ENCODE measurements around the gene TMTC2. TPM values are rescaled to one million over a fixed set of nuclear protein-coding genes. Genes with fewer than 3 reads are reported as not detected.

The TMTC2 gene
- polyA plus RNA-seq, 1 donor: 12.1 TPM

DNA sequence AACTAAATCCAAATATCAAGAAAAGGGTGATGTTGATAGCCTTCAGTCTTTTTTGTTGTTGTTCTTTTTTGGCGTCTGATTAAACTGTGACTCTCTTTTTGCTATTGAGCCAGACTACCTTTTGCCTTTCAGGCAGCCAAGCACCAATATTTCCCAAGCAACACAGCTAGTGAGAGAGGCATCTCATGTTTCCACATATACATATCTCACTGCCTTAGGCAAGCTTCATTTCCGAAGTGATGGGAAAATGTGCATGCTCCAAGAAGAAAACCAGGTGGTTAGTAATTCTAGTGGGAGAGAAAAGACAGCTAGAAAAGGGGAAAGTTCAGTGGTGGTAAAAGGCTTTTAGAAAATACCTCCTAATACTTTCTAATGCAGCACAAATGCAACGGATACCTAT, 277.7 kb downstream of the TMTC2 start:
- Histone ChIP-seq H3K27ac (ENCODE audit: low read length) (no peak overlapping the region), H3K9me3 (ENCODE audit: control insufficient read depth, low read depth, low read length) (no peaks in the 10 kb centered on the region), H3K4me1 (ENCODE audit: control insufficient read depth, insufficient read depth, low read length) (no peaks in the 10 kb centered on the region), H3K4me3 (ENCODE audit: low read length) (no peak overlapping the region), H3K27me3 (ENCODE audit: control insufficient read depth, insufficient read depth, low read length) (no peaks in the 10 kb centered on the region), H3K36me3 (ENCODE audit: control insufficient read depth, insufficient read depth, low read length) (no peaks in the 10 kb centered on the region)
- WGBS (ENCODE audit: insufficient coverage, low lambda C conversion rate): 100% methylated on average over 1 of the region's 3 CpGs
- no peak for DNase-seq

DNA sequence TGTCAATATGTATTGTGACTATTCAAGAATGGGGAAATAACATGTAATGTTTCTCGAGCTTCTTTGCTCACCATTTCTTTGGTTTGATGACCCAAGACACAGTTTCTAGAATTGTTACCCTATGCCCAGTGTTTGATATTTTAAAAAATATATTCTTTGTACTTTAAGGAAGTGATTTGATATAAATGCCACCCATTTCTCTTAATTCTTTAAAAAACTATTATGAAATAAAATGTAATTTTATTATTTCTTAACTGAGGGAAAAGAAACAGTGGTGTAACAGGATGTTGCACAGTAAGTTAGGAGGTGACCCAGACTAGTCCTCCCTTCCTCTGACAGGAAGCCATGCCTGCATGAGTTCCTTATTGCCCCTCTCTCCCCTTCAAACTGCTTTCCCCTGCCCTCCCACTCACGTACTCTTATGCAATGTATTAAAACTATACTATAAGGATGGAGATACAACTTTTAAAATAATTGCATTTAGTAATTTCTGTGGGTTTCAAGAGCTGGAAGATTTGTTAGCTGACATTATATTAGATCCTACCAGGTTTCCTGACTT, 279.4 kb downstream of the TMTC2 start:
- H3K36me3 ChIP-seq (ENCODE audit: control insufficient read depth, insufficient read depth, low read length): no peaks in the 10 kb centered on the region
- no peaks in the 10 kb centered on the region for H3K27me3 ChIP-seq (ENCODE audit: control insufficient read depth, insufficient read depth, low read length)
- no peak overlapping the region for H3K4me3 ChIP-seq (ENCODE audit: low read length)
- no peak overlapping the region for H3K27ac ChIP-seq (ENCODE audit: low read length)
- no CpG with 5 or more reads among the region's 2 CpGs for WGBS (ENCODE audit: insufficient coverage, low lambda C conversion rate)
- H3K9me3 ChIP-seq (ENCODE audit: control insufficient read depth, low read depth, low read length): no peaks in the 10 kb centered on the region
- no peak for DNase-seq
- H3K4me1 ChIP-seq (ENCODE audit: control insufficient read depth, insufficient read depth, low read length): no peaks in the 10 kb centered on the region

GRCh38 chr12:82968631-82969367, 282.1 kb downstream of the TMTC2 start:
- Histone ChIP-seq H3K36me3 (ENCODE audit: control insufficient read depth, insufficient read depth, low read length) (no peaks in the 10 kb centered on the region), H3K27me3 (ENCODE audit: control insufficient read depth, insufficient read depth, low read length) (no peaks in the 10 kb centered on the region), H3K27ac (ENCODE audit: low read length) (no peak overlapping the region), H3K9me3 (ENCODE audit: control insufficient read depth, low read depth, low read length) (no peaks in the 10 kb centered on the region), H3K4me1 (ENCODE audit: control insufficient read depth, insufficient read depth, low read length) (no peaks in the 10 kb centered on the region), H3K4me3 (ENCODE audit: low read length) (no peak overlapping the region)
- no CpG with 5 or more reads among the region's 3 CpGs for WGBS (ENCODE audit: insufficient coverage, low lambda C conversion rate)
- no peak for DNase-seq

DNA sequence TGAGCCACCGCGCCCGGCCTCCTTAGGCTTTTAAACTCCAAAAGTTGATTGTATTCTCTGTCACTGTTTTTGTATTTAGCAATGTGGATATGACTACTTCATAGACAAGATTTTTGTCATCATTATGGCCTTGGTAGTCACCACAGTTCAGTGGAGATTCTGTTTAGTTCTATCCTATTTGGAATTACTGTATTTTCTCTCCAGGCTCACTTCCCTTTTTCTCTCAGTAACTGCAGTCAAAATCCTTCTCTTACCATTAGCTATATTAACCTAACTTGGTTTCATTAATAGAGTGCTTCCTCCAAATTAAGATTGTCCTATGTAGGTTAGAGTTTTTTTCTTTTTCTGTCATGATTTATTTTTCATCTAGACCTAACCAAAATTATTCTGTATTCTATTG, 283.9 kb downstream of the TMTC2 start:
- WGBS (ENCODE audit: insufficient coverage, low lambda C conversion rate): no CpG with 5 or more reads among the region's 3 CpGs
- H3K4me3 ChIP-seq (ENCODE audit: low read length): no peak overlapping the region

DNA sequence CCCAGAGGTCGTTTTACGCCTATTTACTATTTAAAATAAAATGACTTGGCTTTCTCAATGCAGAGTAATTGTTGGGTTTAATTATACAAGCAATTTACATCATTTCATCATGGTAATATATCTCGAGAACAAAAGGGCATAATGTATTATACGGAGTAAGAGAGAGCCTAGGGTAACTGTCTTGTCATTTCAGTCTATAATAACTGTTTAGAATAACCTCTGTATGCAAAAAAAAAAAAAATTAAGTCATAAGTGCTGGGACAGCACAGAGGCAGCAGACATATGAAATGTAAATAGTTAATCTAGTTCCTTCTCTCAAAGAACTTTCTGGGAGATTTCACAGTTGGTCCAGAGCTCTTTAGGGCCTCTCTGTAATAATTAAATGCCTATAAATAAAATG, 284.9 kb downstream of the TMTC2 start:
- no peaks in the 10 kb centered on the region for H3K4me1 ChIP-seq (ENCODE audit: control insufficient read depth, insufficient read depth, low read length)

More for the DNA sequence above, 283.9 kb downstream of the TMTC2 start:
- Histone ChIP-seq H3K4me1 (ENCODE audit: control insufficient read depth, insufficient read depth, low read length) (no peaks in the 10 kb centered on the region), H3K36me3 (ENCODE audit: control insufficient read depth, insufficient read depth, low read length) (no peaks in the 10 kb centered on the region), H3K27ac (ENCODE audit: low read length) (no peak overlapping the region), H3K27me3 (ENCODE audit: control insufficient read depth, insufficient read depth, low read length) (no peaks in the 10 kb centered on the region), H3K9me3 (ENCODE audit: control insufficient read depth, low read depth, low read length) (no peaks in the 10 kb centered on the region)
- DNase-seq: no peak

GRCh38 chr12:82972624-82973023, 285.9 kb downstream of the TMTC2 start:
- DNase-seq: no peak
- no peaks in the 10 kb centered on the region for H3K27me3 ChIP-seq (ENCODE audit: control insufficient read depth, insufficient read depth, low read length)
- H3K4me1 ChIP-seq (ENCODE audit: control insufficient read depth, insufficient read depth, low read length): no peaks in the 10 kb centered on the region
- H3K36me3 ChIP-seq (ENCODE audit: control insufficient read depth, insufficient read depth, low read length): no peaks in the 10 kb centered on the region
- H3K9me3 ChIP-seq (ENCODE audit: control insufficient read depth, low read depth, low read length): no peaks in the 10 kb centered on the region
- H3K27ac ChIP-seq (ENCODE audit: low read length): no peak overlapping the region
- 100% methylated on average over 3 of the region's 3 CpGs for WGBS (ENCODE audit: insufficient coverage, low lambda C conversion rate)
- H3K4me3 ChIP-seq (ENCODE audit: low read length): no peak overlapping the region

More for the DNA sequence above, 284.9 kb downstream of the TMTC2 start:
- Histone ChIP-seq H3K36me3 (ENCODE audit: control insufficient read depth, insufficient read depth, low read length) (no peaks in the 10 kb centered on the region), H3K9me3 (ENCODE audit: control insufficient read depth, low read depth, low read length) (no peaks in the 10 kb centered on the region), H3K4me3 (ENCODE audit: low read length) (no peak overlapping the region), H3K27me3 (ENCODE audit: control insufficient read depth, insufficient read depth, low read length) (no peaks in the 10 kb centered on the region), H3K27ac (ENCODE audit: low read length) (no peak overlapping the region)
- no peak for DNase-seq
- WGBS (ENCODE audit: insufficient coverage, low lambda C conversion rate): 80% methylated on average over 1 of the region's 4 CpGs

GRCh38 chr12:82973592-82973991, 286.9 kb downstream of the TMTC2 start:
- no peak for DNase-seq
- Histone ChIP-seq H3K4me1 (ENCODE audit: control insufficient read depth, insufficient read depth, low read length) (no peaks in the 10 kb centered on the region), H3K4me3 (ENCODE audit: low read length) (no peak overlapping the region), H3K36me3 (ENCODE audit: control insufficient read depth, insufficient read depth, low read length) (no peaks in the 10 kb centered on the region), H3K9me3 (ENCODE audit: control insufficient read depth, low read depth, low read length) (no peaks in the 10 kb centered on the region), H3K27me3 (ENCODE audit: control insufficient read depth, insufficient read depth, low read length) (no peaks in the 10 kb centered on the region), H3K27ac (ENCODE audit: low read length) (no peak overlapping the region)
- WGBS (ENCODE audit: insufficient coverage, low lambda C conversion rate): 90% methylated on average over 2 of the region's 3 CpGs

DNA sequence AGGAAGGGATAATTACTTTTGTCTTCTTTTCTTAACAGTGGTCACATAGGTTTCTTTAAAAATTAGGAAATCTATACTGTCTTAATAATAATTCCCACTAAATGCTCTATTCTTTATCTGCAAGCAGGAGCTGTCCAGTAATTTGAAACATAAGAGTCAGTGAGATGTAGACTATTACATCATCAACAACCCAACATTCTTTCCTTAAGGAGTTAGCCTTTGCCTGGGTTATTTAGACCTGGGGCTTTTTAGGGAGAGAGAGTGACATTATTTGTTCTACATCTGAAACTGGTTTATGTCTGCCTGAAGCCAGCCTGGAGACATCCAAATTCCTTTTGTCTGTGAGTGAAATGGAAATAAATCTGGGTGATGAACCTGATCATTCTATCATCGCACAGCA, 294.4 kb downstream of the TMTC2 start:
- no peak overlapping the region for H3K27ac ChIP-seq (ENCODE audit: low read length)
- no CpG with 5 or more reads among the region's 1 CpG for WGBS (ENCODE audit: insufficient coverage, low lambda C conversion rate)
- no peak for DNase-seq
- H3K4me3 ChIP-seq (ENCODE audit: low read length): no peak overlapping the region
- no peaks in the 10 kb centered on the region for H3K4me1 ChIP-seq (ENCODE audit: control insufficient read depth, insufficient read depth, low read length)
- no peaks in the 10 kb centered on the region for H3K9me3 ChIP-seq (ENCODE audit: control insufficient read depth, low read depth, low read length)
- H3K36me3 ChIP-seq (ENCODE audit: control insufficient read depth, insufficient read depth, low read length): peaks cover 4% of the 10 kb centered on the region
- no peaks in the 10 kb centered on the region for H3K27me3 ChIP-seq (ENCODE audit: control insufficient read depth, insufficient read depth, low read length)

DNA sequence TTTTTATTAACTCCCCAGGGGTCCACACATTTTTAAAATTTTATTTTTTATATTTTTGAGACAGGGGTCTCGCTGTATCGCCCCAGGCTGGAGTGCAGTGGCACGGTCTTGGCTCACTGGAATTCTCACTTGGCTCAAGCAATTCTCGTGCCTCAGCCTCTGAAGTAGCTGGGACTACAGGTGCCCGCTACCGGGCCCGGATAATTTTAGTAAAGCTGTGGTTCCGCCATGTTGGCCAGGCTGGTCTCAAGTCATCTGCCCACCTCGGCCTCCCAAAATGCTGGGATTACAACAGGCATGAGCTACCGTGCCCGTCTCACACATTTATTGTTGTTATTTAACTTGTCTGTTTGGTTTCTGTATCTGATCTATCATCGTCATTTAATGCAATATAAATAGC, 307.4 kb downstream of the TMTC2 start:
- no peaks in the 10 kb centered on the region for H3K27me3 ChIP-seq (ENCODE audit: control insufficient read depth, insufficient read depth, low read length)
- no peaks in the 10 kb centered on the region for H3K9me3 ChIP-seq (ENCODE audit: control insufficient read depth, low read depth, low read length)
- H3K27ac ChIP-seq (ENCODE audit: low read length): no peak overlapping the region
- no CpG with 5 or more reads among the region's 12 CpGs for WGBS (ENCODE audit: insufficient coverage, low lambda C conversion rate)
- H3K4me1 ChIP-seq (ENCODE audit: control insufficient read depth, insufficient read depth, low read length): no peaks in the 10 kb centered on the region
- no peaks in the 10 kb centered on the region for H3K36me3 ChIP-seq (ENCODE audit: control insufficient read depth, insufficient read depth, low read length)
- DNase-seq: no peak
- H3K4me3 ChIP-seq (ENCODE audit: low read length): no peak overlapping the region

DNA sequence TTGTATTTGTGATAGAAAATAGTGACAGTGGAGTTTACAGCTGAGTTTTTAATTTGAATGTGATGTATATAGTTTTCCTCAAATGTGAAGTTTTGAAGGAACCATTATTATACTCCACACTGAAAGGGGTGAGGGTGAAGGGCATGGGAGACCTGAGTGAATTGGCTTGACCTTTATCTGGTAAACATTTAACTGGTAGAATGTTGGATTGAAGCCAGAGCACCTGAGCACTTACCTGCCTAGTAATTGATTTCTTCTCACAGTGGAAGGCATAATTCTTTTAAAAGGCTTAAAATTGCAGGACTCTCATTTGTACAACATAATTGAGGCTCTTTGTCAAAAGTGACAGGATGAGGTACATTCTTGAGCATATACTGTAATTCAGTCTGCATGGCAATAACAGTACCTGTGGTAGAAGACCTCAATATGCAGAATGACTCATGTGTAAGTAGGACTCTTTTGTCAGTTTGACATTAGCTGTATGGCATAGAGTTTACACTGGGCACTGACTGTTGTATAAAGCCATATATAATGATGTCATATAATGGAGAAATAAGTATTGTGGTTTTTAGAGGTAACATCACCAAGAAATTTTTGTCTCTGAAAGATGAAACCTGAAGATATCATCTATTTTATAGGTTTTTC, 309.6 kb downstream of the TMTC2 start:
- Histone ChIP-seq H3K4me1 (ENCODE audit: control insufficient read depth, insufficient read depth, low read length) (no peaks in the 10 kb centered on the region), H3K9me3 (ENCODE audit: control insufficient read depth, low read depth, low read length) (no peaks in the 10 kb centered on the region), H3K27me3 (ENCODE audit: control insufficient read depth, insufficient read depth, low read length) (no peaks in the 10 kb centered on the region), H3K27ac (ENCODE audit: low read length) (no peak overlapping the region), H3K4me3 (ENCODE audit: low read length) (no peak overlapping the region), H3K36me3 (ENCODE audit: control insufficient read depth, insufficient read depth, low read length) (no peaks in the 10 kb centered on the region)
- DNase-seq: peak in 1 of 2 donors; percentile 44

GRCh38 chr12:82998509-82998908, 311.8 kb downstream of the TMTC2 start:
- Histone ChIP-seq H3K36me3 (ENCODE audit: control insufficient read depth, insufficient read depth, low read length) (no peaks in the 10 kb centered on the region), H3K27me3 (ENCODE audit: control insufficient read depth, insufficient read depth, low read length) (no peaks in the 10 kb centered on the region), H3K4me3 (ENCODE audit: low read length) (no peak overlapping the region), H3K27ac (ENCODE audit: low read length) (no peak overlapping the region), H3K9me3 (ENCODE audit: control insufficient read depth, low read depth, low read length) (no peaks in the 10 kb centered on the region), H3K4me1 (ENCODE audit: control insufficient read depth, insufficient read depth, low read length) (no peaks in the 10 kb centered on the region)
- DNase-seq: no peak

All from large intestine (tissue), 3 donors.